Amniotic stem cell (primary cell): Measurements from ENCODE around the gene CFD.

Experiments
- DNase-seq: peaks from one replicate; lab custom pipeline; 2025; lab: John Stamatoyannopoulos, UW

Gene CFD

DNA sequence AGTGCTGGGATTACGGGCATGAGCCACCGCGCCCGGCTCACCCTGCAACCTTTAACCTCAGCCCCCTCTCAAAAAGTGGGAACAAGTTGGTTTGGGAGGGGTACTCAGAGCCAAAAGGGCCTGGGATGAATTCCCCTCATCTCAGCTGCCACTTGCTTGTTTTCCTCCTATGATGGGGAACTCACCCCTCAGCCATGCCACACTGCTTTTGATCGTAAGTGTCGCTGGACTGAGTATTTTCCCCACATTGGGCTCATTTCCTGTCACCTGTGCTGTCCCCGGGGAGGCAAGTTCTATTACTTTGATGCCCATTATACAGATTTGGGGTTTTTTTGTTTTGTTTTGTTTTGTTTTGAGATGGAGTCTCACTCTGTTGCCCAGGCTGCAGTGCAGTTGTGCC, 47.0 kb downstream of the CFD start:
- DNase-seq: no peak

DNA sequence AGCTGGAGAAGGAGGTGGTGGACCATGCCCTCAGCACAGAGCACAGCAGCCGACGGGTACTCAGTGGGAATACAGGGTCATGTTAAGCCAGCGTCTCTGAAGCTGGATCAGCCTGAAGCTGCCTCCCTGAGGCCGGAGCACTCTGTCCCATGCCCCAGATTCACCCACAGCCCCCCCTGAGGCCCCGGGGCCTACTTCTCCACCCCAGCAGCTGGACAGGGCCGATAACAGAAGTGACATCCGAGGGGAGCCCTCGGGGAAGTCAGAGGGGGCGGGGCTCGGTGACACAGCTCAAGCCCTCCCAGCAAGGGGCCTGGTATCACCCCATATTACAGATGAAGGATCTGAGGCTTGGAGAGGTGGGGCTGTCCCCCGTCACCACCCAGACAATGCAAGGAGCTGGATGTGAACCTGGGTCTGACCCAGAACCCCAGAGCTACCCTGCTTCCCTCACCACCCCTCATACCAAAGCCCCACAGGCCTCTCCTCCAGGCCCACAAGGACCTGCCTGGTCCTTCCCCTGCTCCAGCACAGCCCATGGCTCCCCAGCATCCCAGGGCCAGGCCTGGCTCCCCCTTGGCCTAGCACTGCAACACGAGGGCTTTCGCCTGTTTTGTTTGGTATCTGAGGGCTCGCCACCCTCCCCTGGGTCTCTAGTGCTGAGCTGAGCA, 47.9 kb downstream of the CFD start:
- DNase-seq: no peak

DNA sequence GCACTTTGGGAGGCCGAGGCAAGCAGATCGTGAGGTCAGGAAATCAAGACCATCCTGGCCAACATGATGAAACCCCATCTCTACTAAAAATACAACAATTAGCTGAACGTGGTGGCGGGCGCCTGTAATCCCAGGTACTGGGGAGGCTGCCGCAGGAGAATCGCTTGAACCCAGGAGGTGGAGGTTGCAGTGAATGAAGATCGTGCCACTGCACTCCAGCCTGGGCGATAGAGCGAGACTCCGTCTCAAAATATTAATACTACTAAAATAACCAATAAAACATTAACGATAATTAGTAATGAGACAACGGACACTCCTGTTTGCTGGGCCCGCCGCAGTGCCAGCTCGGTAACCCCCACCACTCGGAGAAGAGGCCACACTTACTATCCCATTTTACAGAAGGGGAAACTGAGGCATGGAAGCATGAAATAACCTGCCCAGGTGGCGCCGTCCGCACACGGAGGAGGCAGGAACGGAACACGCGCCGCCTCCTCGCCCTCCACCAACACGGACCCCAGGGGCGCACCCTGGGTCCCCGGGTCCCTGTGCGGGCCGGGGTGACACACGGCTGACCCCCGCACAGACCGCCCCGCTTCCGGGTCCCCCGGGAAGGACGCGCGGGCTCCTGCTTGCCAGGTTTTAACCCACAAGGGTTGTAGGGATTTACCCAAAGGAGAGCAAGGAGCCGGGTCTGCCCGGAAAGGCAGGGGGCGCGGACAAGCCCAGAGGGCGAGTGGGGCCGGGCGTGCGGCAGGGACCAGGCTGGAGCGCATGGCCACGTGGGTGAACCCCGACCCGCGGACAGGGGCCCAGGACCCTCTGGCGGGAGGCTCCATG, 52.0 kb downstream of the CFD start:
- no peak for DNase-seq

DNA sequence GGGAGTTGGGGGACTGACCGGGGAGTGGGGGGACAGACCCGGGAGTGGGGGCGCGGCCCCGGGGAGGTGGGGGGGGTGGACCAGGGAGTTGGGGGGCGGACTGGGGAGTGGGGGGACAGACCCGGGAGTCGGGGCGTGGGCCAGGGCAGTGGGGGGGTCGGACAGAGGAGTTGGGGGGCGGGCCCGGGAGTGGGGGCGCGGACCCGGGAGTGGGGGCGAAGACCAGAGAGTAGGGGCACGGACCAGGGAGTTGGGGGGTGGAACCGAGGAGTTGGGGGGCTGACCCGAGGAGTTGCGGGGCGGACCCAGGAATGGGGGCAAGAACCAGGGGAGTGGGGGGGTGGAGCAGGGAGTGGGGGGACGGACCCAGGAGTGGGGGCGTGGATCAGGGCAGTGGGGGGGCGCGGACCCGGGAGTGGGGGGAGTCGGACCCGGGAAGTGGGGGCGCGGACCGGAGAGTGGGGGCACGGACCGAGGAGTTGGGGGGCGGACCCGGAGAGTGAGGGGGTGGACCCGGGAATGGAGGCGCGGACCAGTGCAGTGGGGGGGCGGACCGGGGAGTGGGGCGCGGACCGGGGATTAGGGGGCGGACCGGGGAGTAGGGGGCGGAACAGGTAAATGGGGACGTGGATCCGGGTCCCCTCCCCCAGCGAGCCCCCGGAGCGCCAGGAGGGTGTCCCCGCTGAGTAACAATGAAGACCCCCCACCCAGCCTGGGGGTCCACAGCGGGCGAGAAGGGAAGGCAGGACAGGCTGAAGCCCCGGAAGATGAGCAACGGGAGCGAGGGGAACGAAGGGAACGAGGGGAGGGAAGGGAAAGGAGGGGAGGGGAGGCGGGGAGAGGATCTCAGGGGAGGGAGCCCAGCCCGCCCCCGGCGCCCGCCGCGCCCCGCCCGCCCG, 53.0 kb downstream of the CFD start:
- DNase-seq: no peak
